ENCODE measurements around the gene BLOC1S4. TPM values are rescaled to one million over a fixed set of nuclear protein-coding genes. Genes with fewer than 3 reads are reported as not detected.
A peak's percentile ranks its signal among the peaks of the same experiment; 100 is the strongest.
"Not testable (repeated sequence)": the region's sequence is repeated elsewhere in the genome, so short reads cannot be mapped to it uniquely, and the experiment has no call there.

Gene BLOC1S4
- total RNA-seq (2014; rRNA removed; shearing (Covaris generic)), result 22.9 and 27.3 TPM in 2 replicates
- polyA plus RNA-seq (2016; fragmentation: Nextera tagmentation; extraction: Ambion mirVana), result 22.7 and 23.3 TPM in 2 replicates

GRCh38 chr4:6716018-6716911 is at the start of gene BLOC1S4:
Gene BLOC1S4 (plus strand): TSS chr4:6716174. CDS start chr4:6716210, 36 bp downstream.
- Histone ChIP-seq H3K4me3 (peak within 1 kb of the TSS; percentile 93), H3K36me3 (ENCODE audit: low read depth) (no peaks in the 10 kb centered on the region), H3K9me2 (ENCODE audit: insufficient read depth) (no peaks in the 10 kb centered on the region), H3K27me3 (replicated peaks; ENCODE audit: insufficient read depth) (no peaks in the 10 kb centered on the region), H2AFZ (peak within 1 kb of the TSS; percentile 96), H3K4me1 (ENCODE audit: insufficient read depth) (peaks cover 11% of the 10 kb centered on the region; the same call in 1 of the 2 replicates), H3K4me2 (ENCODE audit: unreplicated experiment) (peak within 1 kb of the TSS; percentile 98), H3F3A (ENCODE audit: insufficient read depth) (peaks cover 19% of the 10 kb centered on the region), H4K20me1 (ENCODE audit: insufficient read depth) (no peaks in the 10 kb centered on the region; the same call in 1 of the 2 replicates), H3K9me3 (ENCODE audit: low read depth) (no peaks in the 10 kb centered on the region), H3K9ac (peak within 1 kb of the TSS; percentile 86), H3K27ac (peak within 1 kb of the TSS; percentile 62), H3K79me2 (ENCODE audit: insufficient read depth) (peaks cover 26% of the 10 kb centered on the region)
- in situ Hi-C loops (cut with MboI), result loop anchor here (10.0 kb wide), 1 partner anchor 359 kb away; no protein-coding TSS in a partner anchor
- no peak for TF ChIP-seq EZH2 (IDR thresholded peaks at IDR 0.05; ENCODE audit: insufficient read depth, poor library complexity, severe bottlenecking)
- no peak for TF ChIP-seq EZH2phosphoT487 (IDR thresholded peaks at IDR 0.05; ENCODE audit: insufficient read depth, low read depth)
- peak; percentile 96 for DNase-seq
- 0 to 1% methylated on average over 69 to 92 of the region's 109 CpGs for WGBS, 2 experiments (ENCODE audit: low coverage in 1 of 2, low lambda C conversion rate in 2 of 2, missing lambda C conversion rate in 2 of 2)

- Histone ChIP-seq H3K9me2 (ENCODE audit: insufficient read depth) (no peaks in the 10 kb centered on the region), H3K4me1 (ENCODE audit: insufficient read depth) (no peaks in the 10 kb centered on the region), H3K36me3 (ENCODE audit: low read depth) (no peaks in the 10 kb centered on the region), H4K20me1 (ENCODE audit: insufficient read depth) (no peaks in the 10 kb centered on the region), H3K27ac (no peak overlapping the region), H3K9ac (no peak overlapping the region), H3K4me3 (no peak overlapping the region), H3K27me3 (replicated peaks; ENCODE audit: insufficient read depth) (no peaks in the 10 kb centered on the region), H3K79me2 (ENCODE audit: insufficient read depth) (no peaks in the 10 kb centered on the region), H3K4me2 (ENCODE audit: unreplicated experiment) (no peak overlapping the region), H3F3A (ENCODE audit: insufficient read depth) (peaks cover 7% of the 10 kb centered on the region), H3K9me3 (ENCODE audit: low read depth) (no peaks in the 10 kb centered on the region), H2AFZ (no peak overlapping the region)
- no peak for TF ChIP-seq EZH2 (IDR thresholded peaks at IDR 0.05; ENCODE audit: insufficient read depth, poor library complexity, severe bottlenecking)
- WGBS, 2 experiments (ENCODE audit: low coverage in 1 of 2, low lambda C conversion rate in 2 of 2, missing lambda C conversion rate in 2 of 2), result 69 to 71% methylated on average over 11 of the region's 11 CpGs
- in situ Hi-C loops (cut with MboI), result no loop called here
- peak; percentile 63 for DNase-seq
Measured at GRCh38 chr4:6668391-6668790, 47.6 kb upstream of the BLOC1S4 start.

- in situ Hi-C loops (cut with MboI), result no loop called here
- peaks cover 10% of the 10 kb centered on the region for H3F3A ChIP-seq (ENCODE audit: insufficient read depth)
- 85 to 88% methylated on average over 1 of the region's 1 CpG for WGBS, 2 experiments (ENCODE audit: low coverage in 1 of 2, low lambda C conversion rate in 2 of 2, missing lambda C conversion rate in 2 of 2)
- no peaks in the 10 kb centered on the region for H3K27me3 ChIP-seq (replicated peaks; ENCODE audit: insufficient read depth)
- no peaks in the 10 kb centered on the region; the same call in 1 of the 2 replicates for H4K20me1 ChIP-seq (ENCODE audit: insufficient read depth)
- TF ChIP-seq EZH2phosphoT487 (IDR thresholded peaks at IDR 0.05; ENCODE audit: insufficient read depth, low read depth), result no peak
- no peak for TF ChIP-seq EZH2 (IDR thresholded peaks at IDR 0.05; ENCODE audit: insufficient read depth, poor library complexity, severe bottlenecking)
- H3K9ac ChIP-seq, result no peak overlapping the region
- DNase-seq, result no peak
- no peak overlapping the region for H2AFZ ChIP-seq
- H3K4me3 ChIP-seq, result no peak overlapping the region
- no peaks in the 10 kb centered on the region for H3K9me2 ChIP-seq (ENCODE audit: insufficient read depth)
- H3K9me3 ChIP-seq (ENCODE audit: low read depth), result no peaks in the 10 kb centered on the region
- H3K36me3 ChIP-seq (ENCODE audit: low read depth), result no peaks in the 10 kb centered on the region
- peaks cover 22% of the 10 kb centered on the region for H3K79me2 ChIP-seq (ENCODE audit: insufficient read depth)
- H3K4me1 ChIP-seq (ENCODE audit: insufficient read depth), result peaks cover 15% of the 10 kb centered on the region
- H3K4me2 ChIP-seq (ENCODE audit: unreplicated experiment), result no peak overlapping the region
- no peak overlapping the region for H3K27ac ChIP-seq
Measured at GRCh38 chr4:6671648-6672047, 44.3 kb upstream of the BLOC1S4 start.

- in situ Hi-C loops (cut with MboI), result no loop called here
- Histone ChIP-seq H3K79me2 (ENCODE audit: insufficient read depth) (peaks cover 27% of the 10 kb centered on the region), H3K27me3 (replicated peaks; ENCODE audit: insufficient read depth) (no peaks in the 10 kb centered on the region), H3K9ac (no peak overlapping the region), H3K9me3 (ENCODE audit: low read depth) (no peaks in the 10 kb centered on the region), H3K36me3 (ENCODE audit: low read depth) (no peaks in the 10 kb centered on the region), H3K4me2 (ENCODE audit: unreplicated experiment) (no peak overlapping the region), H3K4me1 (ENCODE audit: insufficient read depth) (peaks cover 15% of the 10 kb centered on the region), H2AFZ (no peak overlapping the region), H3K4me3 (no peak overlapping the region), H3K9me2 (ENCODE audit: insufficient read depth) (no peaks in the 10 kb centered on the region), H4K20me1 (ENCODE audit: insufficient read depth) (no peaks in the 10 kb centered on the region; the same call in 1 of the 2 replicates), H3F3A (ENCODE audit: insufficient read depth) (peaks cover 10% of the 10 kb centered on the region), H3K27ac (no peak overlapping the region)
- 96 to 98% methylated on average over 19 of the region's 19 CpGs for WGBS, 2 experiments (ENCODE audit: low coverage in 1 of 2, low lambda C conversion rate in 2 of 2, missing lambda C conversion rate in 2 of 2)
- DNase-seq, result no peak
- TF ChIP-seq EZH2phosphoT487 (IDR thresholded peaks at IDR 0.05; ENCODE audit: insufficient read depth, low read depth) (no peak), EZH2 (IDR thresholded peaks at IDR 0.05; ENCODE audit: insufficient read depth, poor library complexity, severe bottlenecking) (no peak)
Measured at GRCh38 chr4:6672131-6672530, 43.8 kb upstream of the BLOC1S4 start.

GRCh38 chr4:6672541-6673190 is 43.3 kb upstream of the BLOC1S4 start:
- in situ Hi-C loops (cut with MboI); DNase-seq; H3K9ac ChIP-seq; H2AFZ ChIP-seq; H3K9me2 ChIP-seq (ENCODE audit: insufficient read depth); H3K4me3 ChIP-seq; H3K4me2 ChIP-seq (ENCODE audit: unreplicated experiment); H3K27ac ChIP-seq; H3K27me3 ChIP-seq (replicated peaks; ENCODE audit: insufficient read depth); H4K20me1 ChIP-seq (ENCODE audit: insufficient read depth); H3K9me3 ChIP-seq (ENCODE audit: low read depth); H3K36me3 ChIP-seq (ENCODE audit: low read depth); H3F3A ChIP-seq (ENCODE audit: insufficient read depth): not testable (repeated sequence)
- peaks cover 15% of the 10 kb centered on the region for H3K4me1 ChIP-seq (ENCODE audit: insufficient read depth)
- peaks cover 32% of the 10 kb centered on the region for H3K79me2 ChIP-seq (ENCODE audit: insufficient read depth)
- 96 to 97% methylated on average over 17 to 27 of the region's 34 CpGs for WGBS, 2 experiments (ENCODE audit: low coverage in 1 of 2, low lambda C conversion rate in 2 of 2, missing lambda C conversion rate in 2 of 2)

GRCh38 chr4:6673191-6673659 is 42.7 kb upstream of the BLOC1S4 start:
- Histone ChIP-seq H3K9ac (peak overlapping the region; percentile 79), H3K4me2 (ENCODE audit: unreplicated experiment) (peak overlapping the region; percentile 87), H3K27ac (peak overlapping the region; percentile 68), H3K79me2 (ENCODE audit: insufficient read depth) (peaks cover 34% of the 10 kb centered on the region), H2AFZ (peak overlapping the region; percentile 100), H3K4me1 (ENCODE audit: insufficient read depth) (peaks cover 15% of the 10 kb centered on the region), H3K4me3 (peak overlapping the region; percentile 84)
- DNase-seq; in situ Hi-C loops (cut with MboI); H3K9me2 ChIP-seq (ENCODE audit: insufficient read depth); H3K9me3 ChIP-seq (ENCODE audit: low read depth); H3K27me3 ChIP-seq (replicated peaks; ENCODE audit: insufficient read depth); H3F3A ChIP-seq (ENCODE audit: insufficient read depth); H4K20me1 ChIP-seq (ENCODE audit: insufficient read depth); H3K36me3 ChIP-seq (ENCODE audit: low read depth): not testable (repeated sequence)
- WGBS, 2 experiments (ENCODE audit: low coverage in 1 of 2, low lambda C conversion rate in 2 of 2, missing lambda C conversion rate in 2 of 2), result 23 to 24% methylated on average over 14 of the region's 14 CpGs

Data from GM23248 (cell line).